GM23338 (cell line): ENCODE data around the gene CASK. TPM values are rescaled to one million over a fixed set of nuclear protein-coding genes. Genes with fewer than 3 reads are reported as not detected.

Source experiments
- ATAC-seq: fragments of 200-7000 bp; cut with Tn5 transposase; 3 replicates; pipeline ENCODE4 v1.9.1; 2020
- DNase-seq: peaks from one replicate; pipeline ENCODE4 v3.0.0-alpha.2; 2015; ENCODE audit warnings: low spot score
- H2AFZ ChIP-seq: fragments of 200-600 bp; sonication (generic); 2 replicates; pipeline ENCODE4 v1.8.0; 2016; ENCODE audit warnings: antibody characterized with exemption, mild to moderate bottlenecking, moderate library complexity
- H3F3A ChIP-seq: fragments of 200-600 bp; sonication (generic); replicated peaks from 2 replicates; pipeline ENCODE4 v1.8.0; 2017; ENCODE audit warnings: antibody characterized with exemption, mixed run types, low read depth
- H3K27ac ChIP-seq: fragments of 200-600 bp; sonication (generic); 2 replicates; pipeline ENCODE4 v1.6.1; 2016; ENCODE audit warnings: low read depth
- H3K27me3 ChIP-seq: fragments of 200-600 bp; sonication (generic); 2 replicates; pipeline ENCODE4 v1.8.0; 2016; ENCODE audit warnings: mild to moderate bottlenecking, mixed run types, moderate library complexity; ENCODE audit not compliant: insufficient read depth
- H3K36me3 ChIP-seq: fragments of 200-600 bp; sonication (generic); 2 replicates; pipeline ENCODE4 v1.8.0; 2016; ENCODE audit warnings: mild to moderate bottlenecking; ENCODE audit not compliant: insufficient read depth
- H3K4me1 ChIP-seq: fragments of 200-600 bp; sonication (generic); 2 replicates; pipeline ENCODE4 v1.8.0; 2016; ENCODE audit warnings: mild to moderate bottlenecking, moderate library complexity; ENCODE audit not compliant: insufficient read depth
- H3K4me2 ChIP-seq: fragments of 200-600 bp; sonication (generic); 2 replicates; pipeline ENCODE4 v1.7.1; 2017; ENCODE audit warnings: mixed run types
- H3K4me3 ChIP-seq: fragments of 200-600 bp; sonication (generic); 2 replicates; pipeline ENCODE4 v1.6.1; 2016; ENCODE audit warnings: mixed run types
- H3K79me2 ChIP-seq: fragments of 200-600 bp; sonication (generic); replicated peaks from 2 replicates; pipeline ENCODE4 v1.8.0; 2017; ENCODE audit warnings: mild to moderate bottlenecking; ENCODE audit not compliant: insufficient read depth
- H3K9me2 ChIP-seq: fragments of 200-600 bp; sonication (generic); 2 replicates; pipeline ENCODE4 v1.8.0; 2017; ENCODE audit not compliant: insufficient read depth
- H4K20me1 ChIP-seq: fragments of 200-600 bp; sonication (generic); replicated peaks from 2 replicates; pipeline ENCODE4 v1.8.0; 2017; ENCODE audit warnings: mild to moderate bottlenecking; ENCODE audit not compliant: insufficient read depth
- H3K27ac Mint-ChIP-seq: 2 replicates; pipeline ENCODE4 v1.8.0; 2020; ENCODE audit warnings: inconsistent platforms, mild to moderate bottlenecking, moderate library complexity, mixed read lengths
- H3K27me3 Mint-ChIP-seq: 3 replicates; pipeline ENCODE4 v1.8.0; 2022; ENCODE audit warnings: low read depth, mild to moderate bottlenecking, moderate library complexity, mixed read lengths, inconsistent platforms; ENCODE audit not compliant: insufficient read depth, poor library complexity
- H3K36me3 Mint-ChIP-seq: 3 replicates; pipeline ENCODE4 v1.8.0; 2021; ENCODE audit warnings: low read depth, mild to moderate bottlenecking, inconsistent platforms, moderate library complexity, mixed read lengths
- H3K4me1 Mint-ChIP-seq: 3 replicates; pipeline ENCODE4 v1.8.0; 2020; ENCODE audit warnings: mild to moderate bottlenecking, inconsistent platforms, mixed read lengths
- H3K4me3 Mint-ChIP-seq: 3 replicates; pipeline ENCODE4 v1.8.0; 2021; ENCODE audit warnings: moderate library complexity, mild to moderate bottlenecking, inconsistent platforms, mixed read lengths
- H3K9me3 Mint-ChIP-seq: 3 replicates; pipeline ENCODE4 v1.8.0; 2020; ENCODE audit warnings: moderate library complexity, mild to moderate bottlenecking, inconsistent platforms, mixed read lengths
- CREB1 ChIP-seq: fragments of 250-450 bp; sonication (Bioruptor Pico); IDR thresholded peaks from 2 replicates; pipeline ENCODE4 v1.5.0; 2020; ENCODE audit warnings: low read depth, mild to moderate bottlenecking, moderate library complexity
- ETS1 ChIP-seq: IDR thresholded peaks from 2 replicates; pipeline ENCODE4 v1.6.1; 2016; ENCODE audit warnings: antibody characterized with exemption
- EZH2 ChIP-seq: fragments of 200-600 bp; sonication (generic); IDR thresholded peaks from one replicate; pipeline ENCODE4 v1.8.0; 2017; ENCODE audit warnings: antibody characterized with exemption, mild to moderate bottlenecking, low read depth; ENCODE audit not compliant: unreplicated experiment
- JUNB ChIP-seq: IDR thresholded peaks from one replicate; pipeline ENCODE4 v1.6.1; 2016; ENCODE audit warnings: antibody characterized with exemption; ENCODE audit not compliant: unreplicated experiment
- NANOG ChIP-seq: IDR thresholded peaks from 2 replicates; pipeline ENCODE4 v1.6.1; 2016; ENCODE audit warnings: antibody characterized with exemption, borderline replicate concordance
- STAT1 ChIP-seq: IDR thresholded peaks from one replicate; pipeline ENCODE4 v1.6.1; 2016; ENCODE audit warnings: antibody characterized with exemption; ENCODE audit not compliant: unreplicated experiment
- ZNF114 ChIP-seq: fragments of 250-450 bp; sonication (Bioruptor Pico); IDR thresholded peaks from 2 replicates; pipeline ENCODE4 v1.5.0; 2020; ENCODE audit warnings: mild to moderate bottlenecking, moderate library complexity
- ZNF331 ChIP-seq: fragments of 250-450 bp; sonication (Bioruptor Pico); IDR thresholded peaks from 2 replicates; pipeline ENCODE4 v1.5.0; 2020; ENCODE audit warnings: low read depth, mild to moderate bottlenecking, moderate library complexity
- ZNF462 ChIP-seq: fragments of 250-450 bp; sonication (Bioruptor Pico); IDR thresholded peaks from 2 replicates; pipeline ENCODE4 v1.5.0; 2020; ENCODE audit warnings: mild to moderate bottlenecking, moderate library complexity
- polyA plus RNA-seq: library from polyadenylated mRNA; unstranded; fragments of >200 nt; fragmentation: Nextera tagmentation; extraction: Ambion mirVana; gene quantifications from 2 replicates; pipeline ENCODE4 v1.2.1, GENCODE V29; 2016
- total RNA-seq: library from RNA; depleted of rRNA; stranded (reverse); fragments of >200 nt; shearing (Covaris generic); gene quantifications from 2 replicates; pipeline ENCODE4 v1.2.3, GENCODE V29; 2014
- TF ChIP-seq, protein P1 (sequence below), 2 experiments: fragments of 200-600 bp in 1 of 2; sonication (generic) in 1 of 2; conservative IDR thresholded peaks; 2 replicates each; pipeline versions ENCODE4 v1.5.1 to v1.6.1; 2016 to 2017; ENCODE audit warnings: antibody characterized with exemption in 2 of 2, low read depth in 2 of 2, mild to moderate bottlenecking in 2 of 2, moderate library complexity in 1 of 2

CASK gene
- total and polyA plus RNA-seq, 2 experiments from 2014 or later: 15.3 to 44.4 TPM

GRCh38 chrX:41734530-41734929 is 188.8 kb downstream of the CASK start:
- Histone ChIP-seq H3K36me3 (no peaks in the 10 kb centered on the region), H2AFZ (no peak overlapping the region), H3K27ac (no peak overlapping the region), H3K4me2 (no peak overlapping the region), H3F3A (no peaks in the 10 kb centered on the region), H3K9me2 (no peaks in the 10 kb centered on the region), H3K4me3 (no peak overlapping the region), H3K27me3 (no peaks in the 10 kb centered on the region), H3K4me1 (0 out of 2 replicates have a peak, but pooled peaks cover 3% of the 10 kb centered on the region), H3K79me2 (no peaks in the 10 kb centered on the region), H4K20me1 (no peaks in the 10 kb centered on the region)
- Mint-ChIP-seq H3K4me1 (peaks cover 17% of the 10 kb centered on the region), H3K4me3 (no peak overlapping the region), H3K36me3 (peaks cover 2% of the 10 kb centered on the region; the same call in 1 of the 3 replicates), H3K27me3 (peaks cover 4% of the 10 kb centered on the region), H3K27ac (no peak overlapping the region), H3K9me3 (no peaks in the 10 kb centered on the region)
- DNase-seq (peak; percentile 37), ATAC-seq (peak; percentile 53)
- TF ChIP-seq ETS1: no peak
- TF ChIP-seq, protein P1, sequence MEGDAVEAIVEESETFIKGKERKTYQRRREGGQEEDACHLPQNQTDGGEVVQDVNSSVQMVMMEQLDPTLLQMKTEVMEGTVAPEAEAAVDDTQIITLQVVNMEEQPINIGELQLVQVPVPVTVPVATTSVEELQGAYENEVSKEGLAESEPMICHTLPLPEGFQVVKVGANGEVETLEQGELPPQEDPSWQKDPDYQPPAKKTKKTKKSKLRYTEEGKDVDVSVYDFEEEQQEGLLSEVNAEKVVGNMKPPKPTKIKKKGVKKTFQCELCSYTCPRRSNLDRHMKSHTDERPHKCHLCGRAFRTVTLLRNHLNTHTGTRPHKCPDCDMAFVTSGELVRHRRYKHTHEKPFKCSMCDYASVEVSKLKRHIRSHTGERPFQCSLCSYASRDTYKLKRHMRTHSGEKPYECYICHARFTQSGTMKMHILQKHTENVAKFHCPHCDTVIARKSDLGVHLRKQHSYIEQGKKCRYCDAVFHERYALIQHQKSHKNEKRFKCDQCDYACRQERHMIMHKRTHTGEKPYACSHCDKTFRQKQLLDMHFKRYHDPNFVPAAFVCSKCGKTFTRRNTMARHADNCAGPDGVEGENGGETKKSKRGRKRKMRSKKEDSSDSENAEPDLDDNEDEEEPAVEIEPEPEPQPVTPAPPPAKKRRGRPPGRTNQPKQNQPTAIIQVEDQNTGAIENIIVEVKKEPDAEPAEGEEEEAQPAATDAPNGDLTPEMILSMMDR (conservative IDR thresholded peaks at IDR 0.05; ENCODE audit: low read depth in 2 of 2): peak; percentile 51 to 63

GRCh38 chrX:41733939-41734338 is 189.4 kb downstream of the CASK start:
- H3K4me3 Mint-ChIP-seq: no peak overlapping the region
- peaks cover 17% of the 10 kb centered on the region for H3K4me1 Mint-ChIP-seq
- Histone ChIP-seq H3K27ac (no peak overlapping the region; the same call in 1 of the 2 replicates), H2AFZ (no peak overlapping the region), H3F3A (no peaks in the 10 kb centered on the region), H3K36me3 (no peaks in the 10 kb centered on the region), H3K79me2 (no peaks in the 10 kb centered on the region), H4K20me1 (no peaks in the 10 kb centered on the region), H3K4me2 (no peak overlapping the region), H3K9me2 (no peaks in the 10 kb centered on the region), H3K4me3 (no peak overlapping the region), H3K4me1 (0 out of 2 replicates have a peak, but pooled peaks cover 3% of the 10 kb centered on the region), H3K27me3 (no peaks in the 10 kb centered on the region)
- peaks cover 2% of the 10 kb centered on the region; the same call in 1 of the 3 replicates for H3K36me3 Mint-ChIP-seq
- H3K27me3 Mint-ChIP-seq: peaks cover 4% of the 10 kb centered on the region
- ATAC-seq: no peak
- no peak overlapping the region for H3K27ac Mint-ChIP-seq
- H3K9me3 Mint-ChIP-seq: no peaks in the 10 kb centered on the region
- DNase-seq: no peak
- TF ChIP-seq STAT1 (no peak), ZNF331 (CRISPR knock-in tag) (no peak), ETS1 (no peak), EZH2 (no peak), JUNB (no peak), NANOG (no peak), ZNF114 (CRISPR knock-in tag) (no peak), CREB1 (CRISPR knock-in tag) (no peak), ZNF462 (CRISPR knock-in tag) (no peak)
